CD4-positive, alpha-beta T cell treated with Interleukin-10 for 1 hour (primary cell): ENCODE measurements around the gene SOX10.

ENCODE experiments used
- DNase-seq: peaks from one replicate; pipeline ENCODE4 v3.0.0-alpha.2; 2020

SOX10 gene

DNA sequence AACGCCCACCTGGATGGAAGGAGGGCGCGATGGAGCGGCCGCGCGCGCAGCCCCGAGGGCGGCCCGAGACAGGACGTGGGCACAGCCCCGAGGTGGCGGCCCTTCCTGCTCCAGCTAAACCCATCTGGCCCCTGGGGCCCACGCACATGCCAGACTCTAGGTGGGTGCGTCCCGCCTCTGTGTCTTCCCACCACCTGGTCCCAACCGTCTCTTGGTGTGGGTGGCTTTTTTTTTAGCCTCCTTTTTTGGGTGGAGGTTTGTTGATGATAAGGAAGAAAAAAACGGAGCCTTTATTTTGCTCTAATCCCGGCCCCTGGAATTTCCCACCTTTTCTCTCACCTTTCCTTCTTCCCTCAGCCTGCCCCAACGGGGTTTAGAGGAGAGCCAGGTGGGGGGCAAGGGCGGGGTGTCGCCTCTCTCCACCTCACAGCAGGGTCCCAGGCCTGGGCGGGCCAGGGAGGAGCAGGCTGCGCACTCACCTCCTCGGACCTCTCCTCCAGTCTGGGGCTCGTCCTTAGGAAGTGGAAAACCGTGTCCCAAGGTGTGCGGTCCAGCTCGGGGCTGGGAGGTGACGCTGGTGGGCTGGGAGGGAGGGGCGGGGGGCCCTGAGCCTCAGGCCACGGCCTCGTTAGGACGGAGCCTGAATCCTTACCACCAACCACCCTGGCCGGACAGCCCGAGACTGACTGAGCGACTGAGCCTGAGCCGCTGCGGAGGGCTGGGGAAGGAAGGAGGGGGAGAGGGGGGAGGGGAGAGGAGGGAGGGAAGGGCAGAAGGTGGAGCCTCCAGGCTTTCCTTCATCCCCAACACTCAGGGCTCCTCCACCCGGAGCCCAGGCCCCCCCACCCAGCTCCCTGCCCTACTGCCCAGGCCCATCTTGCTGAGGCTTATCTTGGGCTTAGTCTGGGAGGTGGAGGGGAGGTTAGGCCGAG lies at the start of gene SOX10:
Gene SOX10, minus strand, starts transcription at position 696 of the 932 bp plus-strand sequence. CDS start 771 bp downstream, outside the sequence.
- no peak for DNase-seq

DNA sequence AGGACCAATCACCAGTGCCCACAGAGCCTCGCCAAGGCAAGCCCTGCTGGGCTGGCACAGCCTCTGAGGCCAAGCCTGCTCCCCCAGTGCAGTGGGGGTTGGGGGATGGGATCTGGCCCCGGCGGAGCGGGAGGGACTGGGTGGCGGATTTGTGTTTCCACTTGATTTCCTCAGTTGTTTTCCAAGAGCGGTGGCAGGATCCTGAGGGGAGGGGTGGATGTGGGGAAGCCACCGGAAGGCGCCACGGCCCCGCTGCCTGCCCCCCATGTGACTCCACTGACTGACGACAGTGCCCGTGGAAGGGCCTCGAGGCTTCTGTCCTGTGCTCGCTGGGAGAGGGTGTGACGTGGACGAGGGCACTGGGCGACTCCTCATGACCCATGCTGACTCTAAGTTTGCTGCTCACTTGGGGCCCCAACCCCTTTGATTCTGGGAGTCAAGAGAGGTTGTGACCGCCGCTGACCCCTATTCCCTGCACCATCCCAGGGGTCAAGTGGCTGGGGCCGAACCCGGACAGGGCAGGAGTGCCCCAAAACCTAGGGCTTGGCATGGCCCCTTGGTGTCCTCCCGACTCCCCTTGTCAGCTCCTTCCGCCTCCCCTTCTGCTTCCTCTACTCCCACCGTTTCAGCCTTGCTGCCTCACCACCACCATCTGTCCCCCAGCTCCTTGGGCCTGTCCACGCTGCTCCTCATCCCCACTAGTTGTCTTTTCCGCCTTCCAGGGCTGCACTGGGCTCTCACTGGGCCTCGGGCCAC lies 49.3 kb upstream of the SOX10 start:
- no peak for DNase-seq

DNA sequence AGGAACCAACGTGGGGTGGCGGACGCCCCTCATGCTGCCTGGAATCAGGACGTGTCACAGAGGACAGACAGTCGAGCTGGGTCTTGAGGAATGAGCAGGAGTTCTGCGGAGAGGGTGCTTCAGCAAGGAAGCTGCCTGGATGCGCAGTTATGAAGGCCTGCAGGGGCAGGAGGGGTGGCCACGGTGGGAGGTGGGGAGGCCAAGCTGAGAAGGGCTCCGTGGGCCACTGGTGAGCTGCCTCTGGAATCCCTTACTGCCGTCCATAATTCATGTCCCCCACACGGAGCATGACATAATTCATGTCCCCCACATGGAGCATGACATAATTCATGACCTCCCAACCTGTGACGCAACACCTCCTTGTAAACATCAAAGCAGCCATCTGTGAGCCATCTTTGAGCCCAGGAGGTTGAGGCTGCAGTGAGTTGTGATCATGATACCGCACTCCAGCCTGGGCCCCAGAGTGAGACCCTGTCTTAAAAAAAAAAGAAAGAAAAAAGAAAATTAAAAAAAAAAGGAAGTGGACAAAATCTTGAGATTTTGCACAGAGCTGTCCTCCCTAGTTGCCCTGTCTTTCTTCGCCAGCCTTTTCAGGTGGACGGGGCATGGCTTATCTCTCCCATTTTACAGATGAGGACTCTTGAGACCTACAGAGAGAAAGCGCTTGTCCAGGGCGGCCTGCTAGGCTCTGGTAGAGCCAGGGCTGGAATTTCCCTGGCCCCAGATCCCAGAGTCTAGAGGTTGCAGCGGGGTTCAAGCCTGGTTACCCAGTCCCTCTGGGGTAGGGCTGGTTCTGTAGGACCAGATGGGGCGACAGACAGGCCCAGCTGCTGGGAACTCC lies 48.5 kb upstream of the SOX10 start:
- DNase-seq = no peak

DNA sequence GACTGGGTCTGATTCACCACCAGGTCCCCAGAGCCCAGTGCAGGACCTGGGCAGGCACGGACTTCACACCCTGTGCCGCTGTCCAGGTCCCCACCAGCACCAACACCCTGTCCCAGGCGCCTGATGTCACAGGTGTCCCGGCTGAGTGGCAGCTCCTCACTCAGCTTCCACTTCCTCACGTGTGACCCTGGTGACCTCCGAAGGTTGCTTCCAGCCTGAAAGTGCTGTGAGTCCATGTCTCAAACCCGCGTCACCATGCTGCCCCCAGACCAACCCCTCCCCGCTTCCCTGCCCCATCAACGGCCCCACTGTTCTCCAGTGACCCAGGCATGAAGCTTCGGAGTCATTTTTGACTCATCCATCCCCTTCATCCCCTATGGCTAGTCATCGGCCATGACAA lies 47.1 kb upstream of the SOX10 start:
- no peak for DNase-seq

DNA sequence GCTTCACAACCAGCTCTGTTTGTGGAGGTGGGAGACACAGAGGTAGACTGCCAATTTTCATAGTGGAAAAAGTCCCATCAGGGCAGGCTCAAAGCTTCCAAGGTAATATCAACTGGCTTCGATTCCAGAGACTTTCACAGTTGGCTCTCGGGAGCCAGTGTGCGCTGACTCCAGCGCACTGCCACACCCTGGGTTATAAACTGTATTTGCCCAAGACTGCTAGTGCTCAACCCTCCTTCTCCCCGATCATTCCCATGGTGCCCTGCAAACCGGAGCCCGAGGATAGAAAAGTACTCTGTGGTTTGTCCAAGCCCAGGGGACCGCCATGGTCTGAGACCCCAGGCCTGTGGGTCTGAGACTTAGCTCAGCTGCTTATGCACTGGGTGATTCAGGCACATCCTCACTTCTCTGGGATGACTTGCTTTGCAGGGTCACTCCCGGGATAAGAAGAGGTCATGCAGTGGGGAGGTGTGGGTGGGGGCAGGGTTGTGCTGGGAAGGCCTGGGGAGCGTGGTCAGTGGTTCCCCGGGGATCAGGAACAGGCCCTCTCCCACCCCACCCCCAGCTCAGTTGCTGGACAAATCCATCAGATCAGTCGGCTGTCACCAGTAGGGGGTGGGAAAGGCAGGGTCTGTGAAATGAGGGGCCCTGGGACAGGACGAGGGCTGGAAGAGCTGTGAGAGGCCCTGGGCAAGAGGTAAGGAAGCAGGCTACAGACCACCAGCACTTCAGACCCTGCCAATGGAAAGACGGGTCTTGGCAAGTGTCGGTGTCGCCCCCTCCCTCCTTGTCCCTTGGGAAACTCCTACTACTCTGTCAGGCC lies 46.2 kb upstream of the SOX10 start:
- no peak for DNase-seq

DNA sequence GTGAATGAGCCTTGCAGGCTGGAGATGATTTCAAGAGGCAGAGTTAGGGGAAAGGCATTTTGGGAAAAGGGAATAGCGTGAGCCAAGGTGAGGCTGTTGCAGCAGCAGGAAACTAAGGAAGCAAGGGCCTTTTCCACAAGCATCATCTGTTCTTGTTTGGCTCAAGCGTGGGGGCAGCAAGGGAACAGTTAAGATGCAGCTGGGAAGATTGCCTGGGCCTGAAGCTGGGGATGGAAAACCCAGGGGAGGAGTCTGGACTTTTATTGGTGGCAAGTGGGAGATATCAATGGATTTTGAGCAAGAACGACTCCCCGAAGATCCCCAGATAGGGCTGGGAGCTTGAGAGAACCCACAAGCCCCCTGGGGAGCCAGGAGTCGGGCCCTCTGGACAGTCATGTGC lies 45.5 kb upstream of the SOX10 start:
- no peak for DNase-seq

DNA sequence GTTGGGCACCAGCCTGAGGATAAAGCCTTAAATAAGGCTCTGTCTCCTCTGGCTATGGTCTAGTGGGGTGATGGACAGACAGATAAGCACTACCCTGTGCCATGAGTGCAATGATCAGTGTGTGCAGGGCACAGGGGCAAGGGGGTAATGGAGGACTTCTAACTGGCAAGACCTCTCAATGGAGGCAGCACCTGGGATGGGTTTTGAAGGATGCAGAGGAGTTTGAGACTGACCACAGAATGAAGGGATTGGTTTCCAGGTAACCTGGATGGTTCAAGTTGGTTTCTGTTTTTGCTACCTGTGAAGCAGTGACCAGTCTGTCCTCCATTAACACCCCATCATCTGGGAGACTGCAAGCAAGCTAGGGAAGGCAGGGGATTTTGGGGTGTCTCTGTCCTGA lies 45.0 kb upstream of the SOX10 start:
- no peak for DNase-seq

DNA sequence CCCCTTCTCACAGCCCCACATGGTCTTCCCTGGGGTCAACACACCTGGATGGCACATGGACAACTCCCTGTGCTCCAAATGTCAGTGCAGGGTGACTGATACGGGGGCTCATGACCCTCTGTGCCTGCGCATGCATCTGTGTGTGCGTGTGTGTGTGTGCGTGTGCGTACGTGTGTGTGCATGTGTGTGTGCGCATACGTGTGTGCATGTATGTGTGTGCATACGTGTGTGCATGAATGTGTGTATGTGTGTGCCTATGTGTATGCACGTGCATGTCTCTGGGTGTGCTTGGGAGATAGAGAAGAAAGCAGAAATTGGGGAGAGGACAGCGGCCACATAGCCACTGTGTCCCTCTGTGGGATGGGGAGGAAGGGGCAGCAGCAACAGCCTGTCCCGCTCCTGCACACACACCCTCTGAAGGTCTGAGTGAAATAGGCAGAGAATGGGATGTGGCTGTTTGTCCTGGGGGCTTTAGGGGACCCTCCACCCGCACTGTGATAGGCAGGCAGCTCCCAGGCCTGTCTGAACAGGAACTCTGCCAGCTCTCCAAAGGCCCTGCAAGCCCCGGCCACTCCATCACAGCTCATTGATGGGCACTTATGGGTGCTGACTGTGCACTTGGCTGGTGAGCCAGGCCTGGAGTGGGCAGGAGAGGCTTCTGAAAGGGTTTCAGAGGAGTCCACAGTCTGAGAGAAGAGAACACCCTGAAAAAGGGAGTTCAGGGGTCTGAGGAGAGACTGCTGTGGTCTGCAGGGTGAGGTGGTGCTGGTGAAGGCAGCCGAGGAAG lies 44.2 kb upstream of the SOX10 start:
- DNase-seq = no peak

DNA sequence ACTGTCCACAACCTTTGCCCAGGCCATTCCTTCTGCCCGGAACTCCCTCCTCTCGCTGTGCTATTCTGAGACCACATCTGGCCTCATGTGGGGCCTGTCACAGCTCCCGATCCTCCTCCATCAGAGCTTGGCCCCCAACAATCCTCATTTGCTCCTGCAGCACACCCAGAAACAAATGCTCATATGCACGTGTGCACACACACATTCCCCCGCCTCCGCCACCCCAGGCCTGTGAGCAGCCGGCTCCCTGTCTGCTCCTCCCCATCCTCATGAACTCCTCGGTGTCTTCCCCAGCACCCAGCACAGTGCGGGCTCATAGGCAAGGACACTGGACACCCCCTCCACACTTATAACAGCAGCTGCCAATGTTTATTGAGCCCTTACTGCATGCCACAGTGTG lies 43.1 kb upstream of the SOX10 start:
- DNase-seq = no peak

DNA sequence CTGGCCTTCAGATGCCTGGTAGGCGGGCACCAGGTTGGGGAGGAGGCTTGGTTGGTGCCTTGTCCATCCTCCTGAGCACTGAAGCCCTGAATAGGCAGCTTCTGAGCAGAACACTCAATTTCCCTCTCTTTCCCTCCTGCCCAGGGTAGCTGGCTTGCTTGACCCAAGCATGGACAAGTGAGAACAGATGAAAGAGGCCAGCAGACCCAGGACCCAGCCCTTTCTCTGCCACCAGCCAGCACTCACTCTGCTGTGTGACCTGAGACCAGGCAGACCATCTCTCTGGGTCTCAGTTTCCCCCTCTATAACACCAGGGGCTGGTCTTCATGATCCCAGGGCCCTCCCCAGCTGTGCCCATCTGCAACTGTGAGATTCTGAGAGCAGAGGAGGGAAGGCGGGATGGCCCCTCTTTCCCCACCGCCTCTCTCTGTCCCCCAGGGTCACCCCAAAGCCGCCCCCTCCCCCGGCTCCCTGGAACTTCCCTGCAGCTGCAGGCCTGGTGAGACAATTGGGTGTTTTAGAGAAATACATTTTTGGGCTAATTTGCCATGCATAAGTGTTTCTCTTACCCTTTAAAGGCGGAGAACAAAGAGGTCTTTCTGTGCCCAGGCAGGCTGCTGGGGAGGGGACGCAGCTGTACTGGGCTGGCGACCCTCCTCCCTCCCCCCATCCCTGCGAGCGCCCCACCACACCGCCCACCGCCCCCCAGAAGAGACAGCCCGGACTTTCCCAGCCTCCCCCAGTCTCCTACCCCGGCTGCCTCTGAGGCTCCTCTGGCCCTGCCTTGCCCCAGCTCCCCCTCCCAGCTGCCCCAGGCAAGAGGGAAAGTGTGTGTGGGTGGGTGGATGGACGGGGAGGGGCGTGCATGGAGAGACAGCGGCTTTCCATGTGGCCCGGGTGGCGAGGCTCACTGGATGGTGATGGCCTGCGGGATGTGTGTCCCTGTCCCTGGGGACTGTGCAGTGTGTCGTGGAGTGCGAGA lies 42.1 kb upstream of the SOX10 start:
- DNase-seq = no peak

DNA sequence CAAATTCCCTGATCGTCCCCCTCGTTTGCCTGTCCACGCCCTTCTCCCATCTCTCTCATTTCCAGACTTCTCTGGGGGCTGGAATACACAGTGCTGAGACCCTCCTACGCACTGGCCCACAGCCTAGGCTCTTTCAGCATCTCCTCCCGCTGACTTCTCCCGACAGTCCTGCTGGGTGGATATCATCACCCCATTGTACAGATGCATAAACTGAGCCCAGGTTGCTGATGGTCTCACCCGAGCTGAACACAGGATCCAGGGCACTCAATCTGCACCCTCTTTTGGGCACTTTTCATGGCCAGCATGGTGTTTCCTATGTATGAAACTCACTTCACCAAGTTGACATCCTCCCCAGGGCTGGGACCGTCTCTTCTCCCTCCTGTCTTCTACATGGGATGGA lies 41.2 kb upstream of the SOX10 start:
- no peak for DNase-seq

DNA sequence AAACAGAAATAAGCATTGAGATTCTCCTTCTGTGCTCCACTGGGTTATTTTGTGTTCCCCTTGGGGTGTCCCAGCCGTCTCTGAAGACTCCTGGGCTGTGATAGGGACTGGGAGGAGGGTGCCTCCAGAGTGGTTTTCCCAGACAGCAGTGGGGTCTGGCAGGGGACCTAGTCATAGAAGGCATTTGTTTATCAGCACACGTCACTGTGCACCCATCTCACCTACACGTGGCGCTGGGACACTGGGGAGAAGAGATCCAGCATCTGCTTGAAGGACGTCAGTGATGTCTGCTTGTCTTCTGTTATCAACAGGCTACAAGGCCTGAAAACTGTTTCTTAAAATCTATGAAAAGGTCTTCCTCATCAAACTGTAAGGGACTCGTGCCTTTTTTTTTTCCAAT lies 38.7 kb upstream of the SOX10 start:
- no peak for DNase-seq

DNA sequence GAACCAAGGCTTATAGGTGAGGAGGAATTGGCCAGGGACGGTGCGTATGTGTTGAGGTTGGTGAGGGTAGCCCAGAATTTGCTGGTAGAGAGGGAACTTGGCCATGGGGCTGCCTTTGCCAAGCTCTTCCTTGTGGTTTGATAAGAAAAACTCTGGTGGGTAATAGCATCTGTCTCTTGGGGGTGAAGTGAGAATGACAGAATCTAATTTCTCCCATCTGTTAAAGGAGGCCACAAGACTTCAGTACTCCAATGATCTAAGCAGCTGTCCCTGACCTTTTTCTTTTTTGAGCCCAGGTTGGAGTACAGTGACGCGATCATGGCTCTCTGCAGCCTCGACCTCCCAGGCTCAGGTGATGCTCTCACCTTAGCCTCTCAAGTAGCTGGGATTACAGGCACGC lies 36.9 kb upstream of the SOX10 start:
- no peak for DNase-seq

DNA sequence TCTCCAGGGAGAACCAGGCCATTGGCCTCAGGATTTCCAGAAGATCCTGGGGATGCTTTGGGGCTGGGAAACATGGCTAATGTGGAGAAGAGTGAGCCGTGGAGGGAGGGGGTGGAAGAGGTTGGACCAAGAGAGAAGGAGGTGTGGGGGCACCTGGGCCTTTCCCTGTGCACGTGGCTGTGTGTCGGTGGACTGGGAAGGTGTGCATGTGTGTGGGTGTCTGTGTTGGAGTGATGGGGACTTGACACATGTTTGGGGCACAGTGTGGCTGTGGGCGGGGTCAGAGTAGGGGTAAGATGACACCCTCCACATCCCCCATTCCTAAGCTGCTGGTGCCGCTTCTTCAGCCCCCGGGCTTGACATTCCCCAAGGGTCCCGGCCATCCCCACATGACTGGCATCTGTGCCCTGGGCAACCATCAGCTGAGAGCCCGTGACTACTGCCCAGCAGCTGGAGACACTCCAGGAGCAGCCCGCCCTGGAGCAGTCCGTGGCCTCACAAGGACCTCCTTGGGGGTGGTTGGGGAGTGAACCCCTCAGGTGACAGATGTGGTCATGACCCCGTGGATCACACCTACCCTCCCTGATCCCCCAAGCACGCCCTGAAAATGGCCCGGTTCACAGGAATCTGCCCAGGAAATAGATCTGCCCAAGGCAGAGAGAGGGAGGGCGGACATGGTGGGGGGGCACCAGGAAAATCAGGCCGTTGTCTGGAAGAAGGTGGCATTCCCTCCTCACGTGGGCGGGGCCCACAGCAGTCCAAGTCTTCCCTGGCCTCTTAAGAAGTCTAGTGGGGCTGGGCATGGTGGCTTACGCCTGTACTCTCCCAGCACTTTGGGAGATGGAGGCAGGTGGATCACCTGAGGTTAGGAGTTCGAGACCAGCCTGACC lies 34.8 kb upstream of the SOX10 start:
- DNase-seq = no peak

DNA sequence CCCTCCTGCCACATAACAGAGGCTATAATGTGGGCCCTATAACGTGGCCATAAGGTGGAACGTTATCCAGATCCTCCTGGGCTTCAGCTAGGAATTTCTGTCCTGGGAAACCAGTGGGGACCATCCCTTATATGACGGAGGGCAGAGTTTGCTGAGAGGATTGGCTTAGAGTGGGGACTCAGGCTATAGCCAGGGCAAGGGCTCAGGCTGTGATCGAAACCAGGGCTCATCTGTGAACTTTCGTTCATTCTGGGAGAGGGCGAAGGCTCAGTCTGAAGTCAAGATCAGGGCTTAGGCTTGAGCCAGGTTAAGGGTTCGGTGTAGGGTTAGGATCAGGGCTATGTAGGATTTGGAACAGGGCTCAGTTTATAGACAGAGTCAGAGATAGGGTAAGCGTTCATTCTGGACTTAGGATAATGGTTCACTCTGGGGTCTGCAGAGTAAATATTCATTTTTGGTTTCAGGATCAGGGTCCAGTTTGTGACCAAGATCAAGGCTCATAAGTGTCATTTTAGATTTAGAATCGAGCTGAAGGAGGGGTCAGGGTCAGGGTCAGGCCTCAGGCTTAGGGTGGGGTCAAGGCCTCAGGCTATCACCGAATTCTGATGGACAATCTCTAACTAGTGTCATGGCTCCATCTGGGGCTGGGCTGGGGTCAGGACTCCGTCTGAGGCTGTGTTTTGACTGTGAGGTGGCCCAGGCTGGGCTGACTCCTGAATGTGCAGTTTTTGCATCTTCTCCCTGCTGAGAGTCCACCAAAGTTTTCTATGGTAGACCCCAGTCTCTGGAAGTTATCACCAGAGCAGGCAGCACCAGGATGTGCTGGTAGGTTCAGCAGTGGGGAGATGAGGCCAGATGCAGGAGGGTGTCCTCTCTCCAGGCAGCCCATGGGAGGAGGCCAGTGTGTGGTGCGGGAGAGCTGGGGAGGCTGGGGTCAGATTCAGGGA lies 33.9 kb upstream of the SOX10 start:
- no peak for DNase-seq

DNA sequence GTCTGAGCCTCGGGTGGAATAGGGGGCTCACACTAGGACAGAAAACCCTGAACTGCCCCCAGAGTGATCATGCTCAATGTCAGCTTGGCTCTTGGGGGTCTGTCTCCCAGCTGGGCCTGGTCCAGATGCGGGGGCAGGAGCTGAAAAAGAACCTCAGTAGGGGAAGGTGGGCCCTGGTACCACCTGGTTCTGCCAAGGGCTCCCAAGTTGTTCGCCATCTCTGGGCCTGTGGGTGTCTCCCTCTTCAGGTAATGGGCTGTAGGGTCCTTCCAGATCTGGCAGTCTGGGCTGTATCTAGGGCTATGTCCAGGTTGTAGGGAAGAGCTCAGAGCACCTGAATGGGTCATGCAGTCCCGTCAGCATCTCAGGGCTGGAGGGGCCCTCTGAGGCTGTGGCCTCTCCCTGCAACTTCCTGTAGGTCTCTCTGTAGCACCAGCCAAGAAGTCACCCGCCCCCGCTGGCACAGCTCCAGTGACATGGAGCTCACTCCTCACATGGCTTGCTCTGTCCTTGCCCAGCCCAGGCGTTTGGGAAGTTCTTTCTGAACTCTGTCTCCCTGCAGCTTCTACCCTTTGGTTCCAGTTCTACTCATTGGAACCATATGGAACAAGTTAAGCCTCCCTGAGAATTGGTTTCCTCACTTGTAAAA lies 33.0 kb upstream of the SOX10 start:
- DNase-seq = no peak
